Measurements from ENCODE around the gene PPM1D. TPM values are rescaled to one million over a fixed set of nuclear protein-coding genes. Genes with fewer than 3 reads are reported as not detected.

PPM1D gene
- total RNA-seq, 2 donors from 2014 or later: 10.4 to 18.9 TPM

- DNase-seq (ENCODE audit: low spot score): no peak
- H3K4me3 ChIP-seq: peak overlapping the region; percentile 73 to 86
- no peaks in the 10 kb centered on the region for H3K36me3 ChIP-seq
- TF ChIP-seq POLR2AphosphoS5 (IDR thresholded peaks at IDR 0.05): no peak
- TF ChIP-seq POLR2A (IDR thresholded peaks at IDR 0.05): no peak
- no peak for TF ChIP-seq CTCF (IDR thresholded peaks at IDR 0.05)
- intact Hi-C loops (cut with DNase I): loop anchor here (2.0 kb wide), 1 partner anchor 72 kb away; the partner anchor contains the start of gene APPBP2
- peak overlapping the region; percentile 96 to 99 for H3K27ac ChIP-seq
- no peaks in the 10 kb centered on the region for H3K4me1 ChIP-seq (replicated peaks)
- WGBS: 1% methylated on average over 17 of the region's 17 CpGs
- H3K27me3 ChIP-seq (replicated peaks; ENCODE audit: insufficient read depth): no peaks in the 10 kb centered on the region
- no peaks in the 10 kb centered on the region for H3K9me3 ChIP-seq
These were observed 773 bp upstream of the PPM1D start for GRCh38 chr17:60599220-60599619.

GRCh38 chr17:60600490-60601446 is 775 bp downstream of the PPM1D start:
- Histone ChIP-seq H3K27ac (peak overlapping the region; percentile 96 to 99), H3K4me3 (peak overlapping the region; percentile 73 to 86), H3K36me3 (no peaks in the 10 kb centered on the region), H3K4me1 (replicated peaks) (no peaks in the 10 kb centered on the region), H3K27me3 (replicated peaks; ENCODE audit: insufficient read depth) (no peaks in the 10 kb centered on the region), H3K9me3 (no peaks in the 10 kb centered on the region)
- under 1% methylated on average over 60 of the region's 69 CpGs for WGBS
- peak; percentile 76 for TF ChIP-seq POLR2AphosphoS5 (IDR thresholded peaks at IDR 0.05)
- TF ChIP-seq POLR2A (IDR thresholded peaks at IDR 0.05): peak; percentile 54
- peak; percentile 49 to 85 (median 70) for TF ChIP-seq CTCF (IDR thresholded peaks at IDR 0.05)
- peak; percentile 76 for DNase-seq (ENCODE audit: low spot score)
- intact Hi-C loops (cut with DNase I): loop anchor here (2.0 kb wide), 1 partner anchor 24 kb away; no protein-coding TSS in a partner anchor

- H3K27me3 ChIP-seq (replicated peaks; ENCODE audit: insufficient read depth): no peaks in the 10 kb centered on the region
- no peaks in the 10 kb centered on the region for H3K4me1 ChIP-seq (replicated peaks)
- no peaks in the 10 kb centered on the region for H3K9me3 ChIP-seq
- WGBS: 1% methylated on average over 14 of the region's 14 CpGs
- H3K36me3 ChIP-seq: no peaks in the 10 kb centered on the region
- DNase-seq (ENCODE audit: low spot score): peak; percentile 69
- H3K27ac ChIP-seq: peak overlapping the region; percentile 96 to 99
- TF ChIP-seq POLR2AphosphoS5 (IDR thresholded peaks at IDR 0.05) (peak; percentile 81), POLR2A (IDR thresholded peaks at IDR 0.05) (no peak), CTCF (IDR thresholded peaks at IDR 0.05) (peak in 2 of 4 experiments; percentile 30 to 31)
- H3K4me3 ChIP-seq: peak overlapping the region; percentile 73 to 86
- intact Hi-C loops (cut with DNase I): loop anchor here (2.0 kb wide), 1 partner anchor 25 kb away; no protein-coding TSS in a partner anchor
These were observed 1.7 kb downstream of the PPM1D start for GRCh38 chr17:60601447-60602384.

GRCh38 chr17:60602385-60602742 is 2.4 kb downstream of the PPM1D start:
- TF ChIP-seq CTCF (IDR thresholded peaks at IDR 0.05) (no peak), POLR2AphosphoS5 (IDR thresholded peaks at IDR 0.05) (no peak), POLR2A (IDR thresholded peaks at IDR 0.05) (no peak)
- intact Hi-C loops (cut with DNase I): no loop called here
- Histone ChIP-seq H3K27ac (peak overlapping the region; percentile 96 to 99), H3K27me3 (replicated peaks; ENCODE audit: insufficient read depth) (no peaks in the 10 kb centered on the region), H3K4me1 (replicated peaks) (no peaks in the 10 kb centered on the region), H3K9me3 (no peaks in the 10 kb centered on the region), H3K4me3 (peak overlapping the region; percentile 73 to 86), H3K36me3 (no peaks in the 10 kb centered on the region)
- 7% methylated on average over 12 of the region's 12 CpGs for WGBS
- no peak for DNase-seq (ENCODE audit: low spot score)

Measured in prostate gland (tissue), 2 donors.